ENCODE data around the gene KPNA6. TPM values are rescaled to one million over a fixed set of nuclear protein-coding genes. Genes with fewer than 3 reads are reported as not detected.

Gene KPNA6
- total RNA-seq, 1 experiment from 2014 or later: 114 TPM

DNA sequence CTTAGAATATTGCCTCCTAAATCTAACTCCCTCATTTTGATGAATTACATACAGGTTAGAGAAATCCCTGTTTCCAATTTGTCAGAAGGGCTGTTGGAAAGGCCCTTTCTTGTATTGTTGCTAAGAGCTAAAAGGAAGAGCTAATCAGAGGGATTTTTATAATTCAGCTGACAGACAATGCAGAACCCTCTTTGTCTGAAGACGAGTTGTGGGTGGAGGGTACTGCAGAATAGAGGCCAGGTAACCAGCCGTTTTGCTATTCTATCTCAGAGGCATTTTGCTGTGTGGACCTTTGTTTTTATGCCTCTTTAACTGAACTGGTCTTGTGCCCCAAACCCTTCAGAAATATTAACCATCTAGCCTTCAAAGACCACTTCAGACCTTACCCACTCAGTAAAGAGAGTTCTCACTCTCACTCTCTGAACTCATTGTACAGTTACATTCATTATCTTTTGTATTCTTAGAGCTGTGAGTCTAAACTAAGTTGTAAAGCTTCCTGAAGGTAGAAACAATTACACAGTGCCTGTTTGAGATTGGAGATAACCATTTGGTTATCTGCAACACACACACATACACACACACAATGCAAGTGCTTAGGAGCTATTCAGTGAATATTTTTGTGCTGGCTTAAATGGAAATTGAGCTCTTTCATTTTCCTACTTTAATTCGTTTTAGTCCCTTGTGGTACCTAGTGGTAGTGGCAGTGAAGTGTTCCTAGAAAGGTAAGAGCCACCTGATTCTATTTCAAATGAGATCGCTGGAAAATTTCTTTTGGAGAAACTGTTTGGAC, 19.7 kb downstream of the KPNA6 start:
- Mint-ChIP-seq H3K27me3 (ENCODE audit: low read depth) (no peaks in the 10 kb centered on the region), H3K4me1 (peaks cover 20 to 27% of the 10 kb centered on the region in 2 experiments), H3K9me3 (no peaks in the 10 kb centered on the region), H3K27ac (peak overlapping the region in 2 of 3 experiments; percentile 24 to 53; a peak in 5 of 7 replicates), H3K4me3 (no peak overlapping the region), H3K36me3 (ENCODE audit: insufficient read depth in 1 of 3, low read depth in 3 of 3) (no peaks in the 10 kb centered on the region; a peak in 1 of 7 replicates)
- no peak overlapping the region for H3K4ac ChIP-seq (ENCODE audit: low read depth, low read length)
- H2AFZ ChIP-seq (ENCODE audit: low read length): no peak overlapping the region
- no CpG with 5 or more reads among the region's 4 CpGs for WGBS (ENCODE audit: extremely low coverage, insufficient read length, low lambda C conversion rate)
- no peaks in the 10 kb centered on the region for H4K20me1 ChIP-seq (ENCODE audit: control insufficient read depth, insufficient read depth, insufficient read length)
- H2BK120ac ChIP-seq (ENCODE audit: low read depth, low read length, poor library complexity, severe bottlenecking): no peak overlapping the region
- H2BK20ac ChIP-seq (ENCODE audit: low read depth, low read length, poor library complexity, severe bottlenecking): no peak overlapping the region
- H2AK5ac ChIP-seq (ENCODE audit: insufficient read length, low read length): no peak overlapping the region
- H4K5ac ChIP-seq (ENCODE audit: insufficient read length, low read depth, low read length): no peak overlapping the region
- H4K91ac ChIP-seq (ENCODE audit: insufficient read length, low read depth, low read length): no peak overlapping the region
- peaks cover 11% of the 10 kb centered on the region; the same call in 1 of the 2 replicates for H3K79me2 ChIP-seq (ENCODE audit: insufficient read depth, low read length)
- H3K79me1 ChIP-seq (ENCODE audit: insufficient read depth, low read depth, low read length, poor library complexity, severe bottlenecking): peaks cover 5% of the 10 kb centered on the region
- no peaks in the 10 kb centered on the region for H3K27me3 ChIP-seq (ENCODE audit: insufficient read depth, low read length)
- H3K4me1 ChIP-seq (ENCODE audit: insufficient read depth, low read length): no peaks in the 10 kb centered on the region
- H3K4me2 ChIP-seq (ENCODE audit: insufficient read depth, insufficient read length, low read length): no peak overlapping the region
- no peak overlapping the region for H2BK15ac ChIP-seq (ENCODE audit: low read depth, low read length)
- no peak for DNase-seq
- no peak overlapping the region for H3K9ac ChIP-seq (ENCODE audit: extremely low read depth, insufficient read length, low read length)
- TF ChIP-seq, protein P1, sequence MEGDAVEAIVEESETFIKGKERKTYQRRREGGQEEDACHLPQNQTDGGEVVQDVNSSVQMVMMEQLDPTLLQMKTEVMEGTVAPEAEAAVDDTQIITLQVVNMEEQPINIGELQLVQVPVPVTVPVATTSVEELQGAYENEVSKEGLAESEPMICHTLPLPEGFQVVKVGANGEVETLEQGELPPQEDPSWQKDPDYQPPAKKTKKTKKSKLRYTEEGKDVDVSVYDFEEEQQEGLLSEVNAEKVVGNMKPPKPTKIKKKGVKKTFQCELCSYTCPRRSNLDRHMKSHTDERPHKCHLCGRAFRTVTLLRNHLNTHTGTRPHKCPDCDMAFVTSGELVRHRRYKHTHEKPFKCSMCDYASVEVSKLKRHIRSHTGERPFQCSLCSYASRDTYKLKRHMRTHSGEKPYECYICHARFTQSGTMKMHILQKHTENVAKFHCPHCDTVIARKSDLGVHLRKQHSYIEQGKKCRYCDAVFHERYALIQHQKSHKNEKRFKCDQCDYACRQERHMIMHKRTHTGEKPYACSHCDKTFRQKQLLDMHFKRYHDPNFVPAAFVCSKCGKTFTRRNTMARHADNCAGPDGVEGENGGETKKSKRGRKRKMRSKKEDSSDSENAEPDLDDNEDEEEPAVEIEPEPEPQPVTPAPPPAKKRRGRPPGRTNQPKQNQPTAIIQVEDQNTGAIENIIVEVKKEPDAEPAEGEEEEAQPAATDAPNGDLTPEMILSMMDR (conservative IDR thresholded peaks at IDR 0.05): peak; percentile 47; the same call in 2 of the 3 replicates
- H3T11ph ChIP-seq (ENCODE audit: low read length): no peak overlapping the region
- H3K23ac ChIP-seq (ENCODE audit: insufficient read length, low read depth, low read length): no peak overlapping the region
- no peak overlapping the region for H2BK12ac ChIP-seq (ENCODE audit: insufficient read length, low read depth, low read length)
- no peaks in the 10 kb centered on the region for H3K9me3 ChIP-seq (ENCODE audit: control insufficient read depth, low read depth, low read length)
- H3K56ac ChIP-seq (ENCODE audit: insufficient read length, low read depth, low read length): no peak overlapping the region
- no peak overlapping the region for H3K18ac ChIP-seq (ENCODE audit: insufficient read length, low read depth, low read length)
- peak overlapping the region; percentile 58 for H3K27ac ChIP-seq (ENCODE audit: insufficient read length, low read depth, low read length)
- no peak overlapping the region for H4K8ac ChIP-seq (replicated peaks; ENCODE audit: insufficient read length, low read depth, low read length)
- no peaks in the 10 kb centered on the region for H3K23me2 ChIP-seq (ENCODE audit: insufficient read length, low read depth, low read length, poor library complexity, severe bottlenecking)
- H2BK5ac ChIP-seq (ENCODE audit: insufficient read length, low read length): no peak overlapping the region
- H3K14ac ChIP-seq (ENCODE audit: insufficient read depth, low read length): no peak overlapping the region

Data from H9 (cell line).